K562 (cell line): ENCODE data around the gene TUBB2A. TPM values are rescaled to one million over a fixed set of nuclear protein-coding genes. Genes with fewer than 3 reads are reported as not detected.
A peak's percentile ranks its signal among the peaks of the same experiment; 100 is the strongest.

Experiments used
- DDX20 ChIP-seq: fragments of 450-650 bp; IDR thresholded peaks from 2 replicates; pipeline ENCODE4 v1.6.1; 2016; ENCODE audit warnings: missing genetic modification characterization, low read depth, mild to moderate bottlenecking, missing compliant biosample characterization, moderate library complexity
- FOXJ2 ChIP-seq: fragments of 200-800 bp; sonication (Bioruptor generic); IDR thresholded peaks from 2 replicates; pipeline ENCODE4 v1.6.1; 2016; ENCODE audit warnings: missing genetic modification characterization, missing compliant biosample characterization
- HDAC3 ChIP-seq: fragments of 450-650 bp; IDR thresholded peaks from 2 replicates; pipeline ENCODE4 v1.6.1; 2018; ENCODE audit warnings: borderline replicate concordance, mild to moderate bottlenecking, moderate library complexity; ENCODE audit not compliant: partially characterized antibody
- MEF2A ChIP-seq: IDR thresholded peaks from 2 replicates; pipeline ENCODE4 v1.6.1; 2011; ENCODE audit warnings: low read depth, mild to moderate bottlenecking, low read length, moderate library complexity; ENCODE audit not compliant: control insufficient read depth
- MTA1 ChIP-seq: fragments of 450-650 bp; IDR thresholded peaks from 2 replicates; pipeline ENCODE4 v1.6.1; 2017; ENCODE audit warnings: borderline replicate concordance
- POLR3A ChIP-seq: IDR thresholded peaks from 2 replicates; pipeline ENCODE4 v1.6.1; 2011; ENCODE audit warnings: borderline replicate concordance, mild to moderate bottlenecking, moderate library complexity; ENCODE audit not compliant: insufficient read length, insufficient read depth; ENCODE audit errors: extremely low read depth
- SAFB2 ChIP-seq: fragments of 200-400 bp; formaldehyde crosslinking; IDR thresholded peaks from 2 replicates; pipeline ENCODE4 v1.6.1; 2018; ENCODE audit warnings: borderline replicate concordance, low read length, low read depth, moderate library complexity; ENCODE audit not compliant: severe bottlenecking
- SMAD1 ChIP-seq: fragments of 150-350 bp; IDR thresholded peaks from 2 replicates; pipeline ENCODE4 v1.6.1; 2014; ENCODE audit warnings: low read length, low read depth; ENCODE audit not compliant: partially characterized antibody
- SMAD3 ChIP-seq: fragments of 450-650 bp; formaldehyde crosslinking; conservative IDR thresholded peaks from 2 replicates; pipeline ENCODE4 v1.4.0; 2020; ENCODE audit warnings: mild to moderate bottlenecking
- SMARCB1 ChIP-seq: IDR thresholded peaks from 2 replicates; pipeline ENCODE4 v1.6.1; 2011; ENCODE audit warnings: improper control_type of control experiment, low read depth; ENCODE audit not compliant: insufficient read length
- ZBTB7A ChIP-seq: IDR thresholded peaks from 2 replicates; pipeline ENCODE4 v1.6.1; 2011; ENCODE audit warnings: low read depth, mild to moderate bottlenecking, low read length, moderate library complexity, borderline replicate concordance; ENCODE audit not compliant: control insufficient read depth
- ZC3H11A ChIP-seq: IDR thresholded peaks from 2 replicates; pipeline ENCODE4 v1.6.1; 2012; ENCODE audit warnings: low read depth, low read length, improper control_type of control experiment
- ZEB2 ChIP-seq: fragments of 450-650 bp; IDR thresholded peaks from 2 replicates; pipeline ENCODE4 v1.6.1; 2016
- ZNF140 ChIP-seq: fragments of 250-450 bp; sonication (Bioruptor Pico); IDR thresholded peaks from 2 replicates; pipeline ENCODE4 v1.8.0; 2021; ENCODE audit warnings: moderate library complexity, mild to moderate bottlenecking, inconsistent platforms
- ZNF274 ChIP-seq: IDR thresholded peaks from 2 replicates; pipeline ENCODE4 v1.6.1; 2011; ENCODE audit warnings: low read depth, mild to moderate bottlenecking, low read length, moderate library complexity, borderline replicate concordance
- ZNF57 ChIP-seq: fragments of 450-650 bp; formaldehyde crosslinking; IDR thresholded peaks from 2 replicates; pipeline ENCODE4 v1.4.0; 2020; ENCODE audit warnings: mild to moderate bottlenecking, moderate library complexity
- ZSCAN29 ChIP-seq: fragments of 450-650 bp; IDR thresholded peaks from 2 replicates; pipeline ENCODE4 v1.6.1; 2017
- polyA plus RNA-seq, 8 experiments: library from polyadenylated mRNA; depleted of rRNA in 4 of 8; stranded (reverse) in 5 of 8; unstranded in 3 of 8; fragments of >200 nt; fragmentation: Nextera tagmentation in 2 of 8; fragmentation: Illumina TruSeq in 1 of 8; extraction: Ambion mirVana in 2 of 8; extraction: Trizol in 1 of 8; gene quantifications; 2 replicates each; pipeline versions ENCODE4 v1.2.1 to v1.2.3, GENCODE V29; 2011 to 2014; ENCODE audit warnings: inconsistent platforms in 1 of 8, missing spikeins in 1 of 8
- total RNA-seq, 7 experiments: library from RNA; depleted of rRNA in 6 of 7; stranded (reverse); fragments of >200 nt in 6 of 7; fragmentation: Illumina TruSeq in 2 of 7; extraction: Trizol in 2 of 7; gene quantifications; 2 replicates each; pipeline versions ENCODE4 v1.2.1 to v1.2.3, GENCODE V29; 2011 to 2021; ENCODE audit warnings: low replicate concordance in 1 of 7
- TF ChIP-seq, protein P1 (sequence below): fragments of 450-650 bp; formaldehyde crosslinking; IDR thresholded peaks from 2 replicates; pipeline ENCODE4 v1.4.0; 2020; ENCODE audit warnings: mild to moderate bottlenecking, moderate library complexity
- TF ChIP-seq, protein P2 (sequence below): sonication (generic); formaldehyde crosslinking; IDR thresholded peaks from 2 replicates; pipeline ENCODE4 v1.5.0; 2020; ENCODE audit warnings: missing genetic modification reagents
- TF ChIP-seq, protein P3 (sequence below): fragments of 250-450 bp; sonication (Bioruptor Pico); IDR thresholded peaks from 2 replicates; pipeline ENCODE4 v1.5.0; 2020; ENCODE audit warnings: mild to moderate bottlenecking, borderline replicate concordance
- TF ChIP-seq, protein P4 (sequence below), 2 experiments: fragments of 200-800 bp in 1 of 2; sonication (Bioruptor generic) in 1 of 2; sonication (generic) in 1 of 2; formaldehyde crosslinking in 1 of 2; IDR thresholded peaks in 1 of 2; conservative IDR thresholded peaks in 1 of 2; 2 replicates each; pipeline versions ENCODE4 v1.5.0 to v1.6.1; 2016 to 2020; ENCODE audit warnings: missing compliant biosample characterization in 1 of 2, missing genetic modification characterization in 1 of 2, missing genetic modification reagents in 1 of 2

The TUBB2A gene
- total and polyA plus RNA-seq, 9 of the 15 experiments (the other 6 are each of a cell fraction or from before 2014, with no cell fraction given): 3.6 to 92.1 (median 45.6) TPM

DNA sequence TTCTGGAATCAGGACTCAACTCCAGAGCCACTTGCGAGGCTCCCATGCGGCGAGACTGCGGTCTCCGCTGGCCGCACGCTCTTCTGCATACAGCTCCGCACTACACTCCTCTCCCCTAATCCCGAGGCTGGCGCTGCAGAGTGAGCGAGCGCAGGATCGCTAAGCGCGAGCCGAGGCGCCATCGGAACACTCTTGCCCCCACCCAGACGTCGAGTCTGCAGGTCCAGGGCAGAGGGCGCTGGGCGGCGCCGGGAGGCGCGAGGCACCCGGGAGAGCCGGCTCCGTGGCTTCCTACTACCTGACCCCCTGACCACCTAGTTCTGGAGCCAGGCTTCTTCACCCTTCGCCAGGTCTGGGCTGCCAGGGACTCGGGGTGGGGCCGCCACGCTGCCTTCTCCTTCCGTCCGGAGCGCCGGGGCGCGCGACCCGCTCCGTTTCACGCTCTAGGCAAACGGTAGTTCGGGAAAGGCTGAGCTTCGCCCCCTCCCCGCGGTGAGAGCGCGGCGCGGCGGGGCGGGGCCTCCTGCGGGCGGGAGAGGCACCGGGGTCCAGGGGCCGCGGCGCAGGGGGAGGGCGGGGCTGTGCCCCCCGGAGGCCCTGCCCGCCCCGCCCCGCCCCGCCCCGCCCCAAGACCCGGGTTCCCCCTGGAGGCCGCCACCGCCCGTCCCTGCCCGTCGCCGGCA lies 5.4 kb upstream of the TUBB2A start (continued):
- TF ChIP-seq, protein P1, sequence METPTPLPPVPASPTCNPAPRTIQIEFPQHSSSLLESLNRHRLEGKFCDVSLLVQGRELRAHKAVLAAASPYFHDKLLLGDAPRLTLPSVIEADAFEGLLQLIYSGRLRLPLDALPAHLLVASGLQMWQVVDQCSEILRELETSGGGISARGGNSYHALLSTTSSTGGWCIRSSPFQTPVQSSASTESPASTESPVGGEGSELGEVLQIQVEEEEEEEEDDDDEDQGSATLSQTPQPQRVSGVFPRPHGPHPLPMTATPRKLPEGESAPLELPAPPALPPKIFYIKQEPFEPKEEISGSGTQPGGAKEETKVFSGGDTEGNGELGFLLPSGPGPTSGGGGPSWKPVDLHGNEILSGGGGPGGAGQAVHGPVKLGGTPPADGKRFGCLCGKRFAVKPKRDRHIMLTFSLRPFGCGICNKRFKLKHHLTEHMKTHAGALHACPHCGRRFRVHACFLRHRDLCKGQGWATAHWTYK (CRISPR knock-in tag): peak; percentile 94
- TF ChIP-seq HDAC3: no peak
- no peak for TF ChIP-seq ZNF274
- TF ChIP-seq SMARCB1: no peak
- TF ChIP-seq, protein P2, sequence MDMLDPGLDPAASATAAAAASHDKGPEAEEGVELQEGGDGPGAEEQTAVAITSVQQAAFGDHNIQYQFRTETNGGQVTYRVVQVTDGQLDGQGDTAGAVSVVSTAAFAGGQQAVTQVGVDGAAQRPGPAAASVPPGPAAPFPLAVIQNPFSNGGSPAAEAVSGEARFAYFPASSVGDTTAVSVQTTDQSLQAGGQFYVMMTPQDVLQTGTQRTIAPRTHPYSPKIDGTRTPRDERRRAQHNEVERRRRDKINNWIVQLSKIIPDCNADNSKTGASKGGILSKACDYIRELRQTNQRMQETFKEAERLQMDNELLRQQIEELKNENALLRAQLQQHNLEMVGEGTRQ (CRISPR knock-in tag): no peak
- TF ChIP-seq ZEB2: 0 out of 2 replicates have a peak, but pooled peaks have one; percentile 8
- TF ChIP-seq DDX20 (tag): no peak
- TF ChIP-seq, protein P3, sequence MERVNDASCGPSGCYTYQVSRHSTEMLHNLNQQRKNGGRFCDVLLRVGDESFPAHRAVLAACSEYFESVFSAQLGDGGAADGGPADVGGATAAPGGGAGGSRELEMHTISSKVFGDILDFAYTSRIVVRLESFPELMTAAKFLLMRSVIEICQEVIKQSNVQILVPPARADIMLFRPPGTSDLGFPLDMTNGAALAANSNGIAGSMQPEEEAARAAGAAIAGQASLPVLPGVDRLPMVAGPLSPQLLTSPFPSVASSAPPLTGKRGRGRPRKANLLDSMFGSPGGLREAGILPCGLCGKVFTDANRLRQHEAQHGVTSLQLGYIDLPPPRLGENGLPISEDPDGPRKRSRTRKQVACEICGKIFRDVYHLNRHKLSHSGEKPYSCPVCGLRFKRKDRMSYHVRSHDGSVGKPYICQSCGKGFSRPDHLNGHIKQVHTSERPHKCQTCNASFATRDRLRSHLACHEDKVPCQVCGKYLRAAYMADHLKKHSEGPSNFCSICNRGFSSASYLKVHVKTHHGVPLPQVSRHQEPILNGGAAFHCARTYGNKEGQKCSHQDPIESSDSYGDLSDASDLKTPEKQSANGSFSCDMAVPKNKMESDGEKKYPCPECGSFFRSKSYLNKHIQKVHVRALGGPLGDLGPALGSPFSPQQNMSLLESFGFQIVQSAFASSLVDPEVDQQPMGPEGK (CRISPR knock-in tag): peak; percentile 90
- TF ChIP-seq SAFB2: no peak
- TF ChIP-seq ZC3H11A: no peak
- peak; percentile 76; the same call in 1 of the 2 replicates for TF ChIP-seq SMAD3 (CRISPR knock-in tag)
- peak; percentile 46 for TF ChIP-seq SMAD1
- TF ChIP-seq, protein P4, sequence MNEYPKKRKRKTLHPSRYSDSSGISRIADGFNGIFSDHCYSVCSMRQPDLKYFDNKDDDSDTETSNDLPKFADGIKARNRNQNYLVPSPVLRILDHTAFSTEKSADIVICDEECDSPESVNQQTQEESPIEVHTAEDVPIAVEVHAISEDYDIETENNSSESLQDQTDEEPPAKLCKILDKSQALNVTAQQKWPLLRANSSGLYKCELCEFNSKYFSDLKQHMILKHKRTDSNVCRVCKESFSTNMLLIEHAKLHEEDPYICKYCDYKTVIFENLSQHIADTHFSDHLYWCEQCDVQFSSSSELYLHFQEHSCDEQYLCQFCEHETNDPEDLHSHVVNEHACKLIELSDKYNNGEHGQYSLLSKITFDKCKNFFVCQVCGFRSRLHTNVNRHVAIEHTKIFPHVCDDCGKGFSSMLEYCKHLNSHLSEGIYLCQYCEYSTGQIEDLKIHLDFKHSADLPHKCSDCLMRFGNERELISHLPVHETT (CRISPR knock-in tag; conservative IDR thresholded peaks at IDR 0.05 in 1 of 2, IDR thresholded peaks at IDR 0.05 in 1 of 2): peak in 1 of 2 experiments; percentile 90; a peak in 2 of 4 replicates
- no peak for TF ChIP-seq ZSCAN29
- TF ChIP-seq ZNF140 (CRISPR knock-in tag): no peak
- TF ChIP-seq ZNF57 (CRISPR knock-in tag): peak; percentile 72; the same call in 1 of the 2 replicates
- TF ChIP-seq FOXJ2: no peak
- no peak for TF ChIP-seq MTA1
- TF ChIP-seq MEF2A: no peak
- peak; percentile 95; the same call in 1 of the 2 replicates for TF ChIP-seq ZBTB7A
- no peak for TF ChIP-seq POLR3A
